GM19193 (cell line): Measurements from ENCODE around the gene NOS1AP.

Experiments
- POLR2A ChIP-seq: IDR thresholded peaks from 4 replicates; pipeline ENCODE4 v1.6.1; 2011; ENCODE audit not compliant: insufficient read depth, insufficient read length; ENCODE audit errors: extremely low read depth

NOS1AP gene

DNA sequence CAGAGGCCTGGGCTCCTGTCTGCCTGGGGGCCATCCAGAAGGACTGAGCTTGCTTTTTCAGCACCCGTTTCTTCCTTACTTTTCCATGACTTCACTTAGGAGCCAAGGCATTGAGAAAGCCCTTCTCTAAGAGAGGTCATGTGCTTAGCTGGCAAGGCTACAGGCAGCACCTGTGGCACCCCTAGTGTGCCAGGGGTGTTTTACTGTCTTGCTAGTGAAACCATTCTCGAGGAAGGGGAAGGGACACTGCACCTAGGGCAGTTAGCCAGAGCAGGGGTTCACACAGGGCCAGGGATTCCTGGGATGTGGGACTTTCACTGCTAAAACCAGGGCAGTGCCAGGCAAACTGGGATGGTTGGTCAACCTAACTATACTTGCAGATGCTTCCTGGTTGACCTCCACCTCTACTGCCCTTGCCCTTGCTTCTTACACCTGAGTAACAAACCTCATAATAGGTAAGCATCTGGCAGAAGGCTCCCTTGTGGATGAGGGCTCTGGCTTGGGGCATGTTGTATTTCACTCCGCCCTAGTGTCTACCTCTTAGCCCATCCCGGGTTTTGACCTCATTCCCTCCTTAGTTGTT is 69.2 kb downstream of the NOS1AP start:
- no peak for TF ChIP-seq POLR2A

GRCh38 chr1:162139211-162139610 is 69.7 kb downstream of the NOS1AP start:
- TF ChIP-seq POLR2A, result no peak

DNA sequence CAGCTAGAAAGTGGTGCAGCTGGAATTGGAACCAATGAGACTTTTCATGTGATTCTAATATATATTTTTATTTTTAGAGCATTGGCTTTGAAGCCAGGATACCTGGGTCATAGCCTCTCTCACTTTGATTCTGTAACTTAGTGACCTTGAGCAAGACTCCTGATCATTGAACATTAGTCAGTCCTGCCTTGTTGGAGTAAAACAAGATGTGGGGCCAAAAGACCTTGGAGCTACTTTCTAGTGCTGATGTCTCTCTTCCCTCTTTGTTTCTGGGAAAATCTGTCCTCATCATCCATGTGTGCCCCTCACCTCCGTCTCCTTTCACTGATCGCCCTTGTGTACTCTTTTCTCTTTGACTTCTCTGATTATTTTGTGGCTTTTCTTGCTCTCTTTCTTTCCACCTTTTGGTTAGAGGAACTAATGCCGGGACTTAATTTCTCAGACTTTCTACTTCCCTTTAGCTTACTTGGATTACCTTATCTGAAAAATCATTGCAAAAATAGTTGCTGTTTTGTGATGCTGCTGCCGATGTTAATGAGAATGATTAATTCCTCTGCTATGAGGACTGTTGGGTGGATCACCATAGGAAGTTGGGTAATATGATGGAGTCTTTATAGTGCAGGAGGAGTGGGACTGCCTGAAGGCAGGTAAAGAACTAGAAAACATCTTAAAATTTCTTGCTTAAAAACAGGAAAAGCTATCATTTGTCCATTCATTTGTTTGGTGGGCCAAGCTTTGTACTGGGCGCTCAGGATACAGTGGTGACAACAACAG is 72.0 kb downstream of the NOS1AP start:
- TF ChIP-seq POLR2A, result no peak

DNA sequence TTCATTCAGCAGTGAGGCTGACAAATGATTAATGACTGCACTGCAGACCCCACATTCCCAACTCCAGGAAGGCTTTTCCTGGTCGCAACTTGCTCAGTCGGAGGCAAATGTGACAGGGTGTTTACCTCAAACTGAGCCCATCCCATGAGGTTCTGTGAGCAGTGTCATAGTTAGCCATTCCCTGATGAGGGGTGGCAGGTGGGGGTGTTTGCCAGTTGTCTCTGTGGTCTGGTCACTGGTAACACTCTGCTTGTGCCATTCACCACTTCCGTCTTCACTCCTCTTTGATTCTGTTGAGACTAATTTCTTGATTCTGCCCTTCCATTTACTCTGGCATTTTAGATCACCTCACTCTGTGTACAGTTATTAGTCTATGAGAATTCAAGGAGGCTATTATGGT is 73.5 kb downstream of the NOS1AP start:
- TF ChIP-seq POLR2A, result no peak

DNA sequence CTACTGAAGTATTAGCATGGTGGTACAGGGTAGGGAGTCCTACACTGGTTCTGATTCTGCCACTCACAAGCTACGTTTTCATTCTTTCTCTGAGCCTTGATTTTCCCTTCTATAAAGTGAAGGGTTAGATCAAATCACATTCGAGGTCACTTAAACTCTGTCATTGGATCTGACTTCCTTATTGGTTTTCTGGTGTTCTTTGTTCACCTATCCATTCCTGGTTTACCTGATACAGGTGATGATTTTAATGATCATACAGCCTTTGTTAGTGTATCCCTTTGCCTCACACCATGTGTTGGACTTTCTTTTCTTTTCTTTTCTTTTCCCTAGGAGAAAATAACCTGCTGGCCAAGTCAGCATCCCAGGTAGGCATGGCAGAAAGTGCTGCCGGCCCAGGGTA is 74.8 kb downstream of the NOS1AP start:
- TF ChIP-seq POLR2A, result no peak

GRCh38 chr1:162144853-162145252 is 75.4 kb downstream of the NOS1AP start:
- TF ChIP-seq POLR2A, result no peak

DNA sequence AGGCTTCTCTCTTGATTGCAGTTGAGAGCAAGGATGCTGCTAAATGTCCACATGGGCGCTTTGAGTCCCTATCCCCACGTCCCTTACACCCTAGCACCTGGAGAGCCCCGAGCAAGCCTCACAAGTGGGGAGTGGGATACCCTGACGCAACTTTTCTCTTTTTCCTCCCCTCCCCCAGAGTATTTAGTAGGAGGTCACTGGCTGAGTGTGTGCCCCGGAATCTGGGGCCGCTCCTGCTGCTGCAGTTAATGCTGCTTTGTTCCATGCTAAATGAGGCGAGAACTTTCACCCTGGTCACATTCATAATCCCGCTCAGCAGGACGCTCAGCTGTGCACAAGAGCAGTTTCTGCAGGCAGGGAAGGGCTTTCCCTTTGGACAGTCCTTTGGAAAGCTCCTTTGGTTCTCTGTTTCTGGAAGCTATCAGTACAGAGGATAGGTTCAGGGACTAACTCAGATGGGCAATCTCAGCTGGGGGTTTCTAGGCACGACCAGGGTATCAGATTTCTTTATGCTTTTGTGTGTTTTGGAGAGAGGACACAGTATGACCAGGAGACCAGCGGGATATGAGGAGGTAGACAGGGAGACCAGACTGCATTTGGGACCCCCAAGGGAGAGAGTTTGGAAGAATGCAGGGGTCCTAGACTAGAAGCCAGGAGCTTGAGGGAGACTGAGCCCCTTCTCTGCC is 75.9 kb downstream of the NOS1AP start:
- no peak for TF ChIP-seq POLR2A

DNA sequence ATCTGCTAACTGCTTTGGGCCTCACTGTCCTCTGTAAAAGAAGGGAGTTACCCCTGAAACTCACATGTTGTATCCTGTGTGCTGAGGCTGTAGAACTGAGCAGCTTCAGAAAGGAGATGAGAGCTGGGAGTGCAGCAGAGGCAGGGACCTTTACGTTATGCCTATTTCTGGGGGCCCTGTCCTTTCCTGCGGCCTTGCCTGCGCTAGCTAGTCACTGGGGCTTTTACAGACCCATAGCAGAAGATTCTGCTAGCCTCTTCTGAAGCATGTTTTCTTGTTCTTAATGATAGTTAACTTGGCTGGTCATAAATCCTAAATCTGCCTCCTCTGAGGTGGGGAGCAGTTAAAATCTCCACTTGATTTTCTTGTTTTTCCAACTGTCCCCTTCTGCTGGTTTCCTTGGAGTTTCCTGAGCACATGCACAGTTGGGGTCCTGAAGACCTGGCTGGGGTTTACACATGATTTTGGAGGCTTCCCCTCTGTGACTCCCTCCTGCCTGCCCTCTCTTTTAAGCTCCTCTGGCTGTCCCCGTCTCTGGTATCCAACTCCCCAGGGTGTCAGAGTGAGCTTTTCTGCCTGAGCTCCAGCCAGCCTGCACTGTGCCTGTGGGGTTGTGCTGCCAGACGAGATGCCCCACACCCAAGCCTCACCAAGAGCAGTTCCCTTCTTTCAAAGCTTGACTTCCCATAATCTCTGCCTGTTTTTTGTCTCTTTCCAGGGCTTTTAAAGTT is 76.6 kb downstream of the NOS1AP start:
- no peak for TF ChIP-seq POLR2A

DNA sequence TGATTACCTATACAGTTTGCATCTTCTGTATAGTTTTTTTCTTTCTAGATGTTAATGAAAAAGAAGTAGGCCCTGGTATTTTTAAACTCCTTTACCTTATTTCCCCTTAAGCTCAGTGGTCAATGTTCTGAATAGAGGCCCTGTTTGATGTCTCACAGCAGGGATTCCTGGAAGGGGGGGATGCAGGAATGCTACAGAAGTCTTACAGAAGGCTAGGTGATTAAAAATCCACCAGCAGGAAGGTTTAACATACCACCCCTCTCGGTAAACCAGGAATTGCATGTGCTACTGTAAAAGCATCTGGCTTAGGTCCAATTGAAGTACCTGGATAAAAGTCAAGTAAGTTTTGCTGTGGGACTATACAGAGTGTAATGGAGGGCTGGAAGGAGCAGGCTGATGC is 78.3 kb downstream of the NOS1AP start:
- no peak for TF ChIP-seq POLR2A

- TF ChIP-seq POLR2A, result no peak
Observed at GRCh38 chr1:162150112-162150511, 80.6 kb downstream of the NOS1AP start.

DNA sequence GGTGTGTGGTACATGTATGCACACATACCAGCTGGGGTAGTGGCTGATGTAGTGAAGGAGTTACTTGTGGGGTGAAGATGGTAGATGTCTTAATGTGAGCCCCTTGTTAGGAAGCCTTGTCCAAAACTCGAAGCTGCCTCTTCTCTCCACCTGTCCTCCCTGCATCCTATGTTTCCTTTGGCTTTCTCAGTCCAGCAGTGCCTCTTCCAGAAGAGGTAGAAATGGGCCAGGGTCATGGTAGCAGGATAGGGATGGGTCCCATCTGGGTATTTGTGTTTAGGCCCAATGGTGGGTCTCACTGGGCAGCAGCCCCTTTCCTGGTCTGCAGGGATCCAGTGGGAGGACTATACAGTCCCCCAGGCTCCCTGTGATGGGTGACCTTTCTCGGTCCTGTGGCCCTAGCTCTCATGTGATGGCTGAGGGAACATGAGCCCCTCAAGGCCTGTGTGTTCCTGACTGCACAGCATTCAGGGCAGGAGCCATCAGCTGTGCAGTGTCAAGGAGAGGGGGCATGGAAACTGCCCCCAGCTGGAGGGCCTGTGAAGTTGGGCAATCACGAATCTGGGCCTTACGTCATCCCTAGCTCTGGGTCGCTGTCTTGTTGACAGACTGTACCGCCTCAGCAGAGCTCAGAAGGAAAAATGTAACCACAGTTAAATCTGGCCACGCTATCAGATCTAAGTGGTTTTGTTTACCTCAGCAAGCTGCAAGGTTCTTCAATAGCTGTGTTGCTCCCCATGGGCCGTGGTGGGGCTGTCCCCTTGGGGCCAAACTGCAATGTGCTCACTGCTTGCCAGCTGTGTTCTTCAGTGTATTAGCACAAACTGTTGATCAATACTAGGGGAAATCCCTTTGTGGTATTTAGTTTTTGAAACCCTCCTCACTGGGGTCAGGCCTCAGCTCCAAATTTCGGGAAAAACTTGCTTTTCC is 82.7 kb downstream of the NOS1AP start:
- no peak for TF ChIP-seq POLR2A

- no peak for TF ChIP-seq POLR2A
Observed at GRCh38 chr1:162153374-162153773, 83.9 kb downstream of the NOS1AP start.

DNA sequence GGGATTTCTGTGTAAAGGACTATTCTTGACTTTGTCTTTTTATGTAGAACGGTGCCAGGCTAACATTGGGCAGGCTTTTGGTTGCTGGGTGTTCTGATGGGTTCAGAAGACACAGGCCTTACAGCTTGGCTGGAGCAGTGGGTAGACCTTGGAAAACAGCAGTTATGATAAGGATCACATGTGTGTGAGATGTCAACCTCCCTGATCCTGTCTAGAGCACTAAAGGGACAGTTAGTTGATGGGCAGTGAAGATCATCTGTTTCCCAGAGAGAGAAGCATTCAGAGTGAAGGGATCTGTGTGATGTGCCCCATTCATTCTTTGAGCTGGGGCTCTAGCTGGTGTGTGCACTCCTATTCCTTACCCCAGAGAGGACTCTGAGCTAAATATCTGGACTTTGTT is 88.0 kb downstream of the NOS1AP start:
- no peak for TF ChIP-seq POLR2A

GRCh38 chr1:162158624-162159271 is 89.3 kb downstream of the NOS1AP start:
- TF ChIP-seq POLR2A, result no peak
